ENCODE data around the gene RTL1.

RTL1 gene

GRCh38 chr14:100875861-100876590 lies 27.5 kb downstream of the RTL1 start:
- H2AFZ ChIP-seq (ENCODE audit: low read depth, low read length): no peak overlapping the region
- H3K27ac ChIP-seq (ENCODE audit: low read length): no peak overlapping the region
- DNase-seq (no peak), ATAC-seq (ENCODE audit: insufficient read depth, low read depth) (no peak)
- no peak overlapping the region for H3K9ac ChIP-seq (ENCODE audit: low read depth, low read length)
- no peaks in the 10 kb centered on the region for H4K20me1 ChIP-seq (ENCODE audit: insufficient read depth, low read length)
- no peaks in the 10 kb centered on the region for H3K27me3 ChIP-seq (ENCODE audit: insufficient read depth, low read length, poor library complexity)
- H3K4me1 ChIP-seq (ENCODE audit: insufficient read depth, low read length): no peaks in the 10 kb centered on the region
- TF ChIP-seq EZH2 (IDR thresholded peaks at IDR 0.05; ENCODE audit: borderline replicate concordance, low read depth, low read length, severe bottlenecking) (no peak), CTCF (IDR thresholded peaks at IDR 0.05; ENCODE audit: borderline replicate concordance, extremely low read depth, low read length, poor library complexity, severe bottlenecking) (no peak)
- no peak overlapping the region for H3K4me2 ChIP-seq (ENCODE audit: insufficient read depth, low read length)
- no peaks in the 10 kb centered on the region for H3K79me2 ChIP-seq (ENCODE audit: insufficient read depth, low read length)
- H3K4me3 ChIP-seq (ENCODE audit: low read depth in 1 of 2, low read length in 2 of 2): no peak overlapping the region
- H3K36me3 ChIP-seq (ENCODE audit: insufficient read depth, low read length): no peaks in the 10 kb centered on the region
- no peaks in the 10 kb centered on the region for H3K9me3 ChIP-seq (ENCODE audit: insufficient read depth, low read length, severe bottlenecking)

GRCh38 chr14:100875126-100875525 lies 28.4 kb downstream of the RTL1 start:
- ATAC-seq (ENCODE audit: insufficient read depth, low read depth): no peak
- H3K9me3 ChIP-seq (ENCODE audit: insufficient read depth, low read length, severe bottlenecking): no peaks in the 10 kb centered on the region
- no peak overlapping the region for H2AFZ ChIP-seq (ENCODE audit: low read depth, low read length)
- no peaks in the 10 kb centered on the region for H3K27me3 ChIP-seq (ENCODE audit: insufficient read depth, low read length, poor library complexity)
- H4K20me1 ChIP-seq (ENCODE audit: insufficient read depth, low read length): no peaks in the 10 kb centered on the region
- H3K9ac ChIP-seq (ENCODE audit: low read depth, low read length): no peak overlapping the region
- no peak overlapping the region for H3K4me2 ChIP-seq (ENCODE audit: insufficient read depth, low read length)
- H3K4me1 ChIP-seq (ENCODE audit: insufficient read depth, low read length): no peaks in the 10 kb centered on the region
- H3K27ac ChIP-seq (ENCODE audit: low read length): no peak overlapping the region
- TF ChIP-seq CTCF (IDR thresholded peaks at IDR 0.05; ENCODE audit: borderline replicate concordance, extremely low read depth, low read length, poor library complexity, severe bottlenecking) (no peak), EZH2 (IDR thresholded peaks at IDR 0.05; ENCODE audit: borderline replicate concordance, low read depth, low read length, severe bottlenecking) (no peak)
- no peaks in the 10 kb centered on the region for H3K79me2 ChIP-seq (ENCODE audit: insufficient read depth, low read length)
- no peak overlapping the region for H3K4me3 ChIP-seq (ENCODE audit: low read depth in 1 of 2, low read length in 2 of 2)
- no peaks in the 10 kb centered on the region for H3K36me3 ChIP-seq (ENCODE audit: insufficient read depth, low read length)
- no peak for DNase-seq

GRCh38 chr14:100874411-100875091 lies 29.0 kb downstream of the RTL1 start:
- no peaks in the 10 kb centered on the region for H3K4me1 ChIP-seq (ENCODE audit: insufficient read depth, low read length)
- H3K4me2 ChIP-seq (ENCODE audit: insufficient read depth, low read length): no peak overlapping the region
- no peak overlapping the region for H2AFZ ChIP-seq (ENCODE audit: low read depth, low read length)
- ATAC-seq (ENCODE audit: insufficient read depth, low read depth): no peak
- H3K9ac ChIP-seq (ENCODE audit: low read depth, low read length): no peak overlapping the region
- no peaks in the 10 kb centered on the region for H3K36me3 ChIP-seq (ENCODE audit: insufficient read depth, low read length)
- H3K79me2 ChIP-seq (ENCODE audit: insufficient read depth, low read length): no peaks in the 10 kb centered on the region
- no peak overlapping the region for H3K27ac ChIP-seq (ENCODE audit: low read length)
- no peaks in the 10 kb centered on the region for H3K9me3 ChIP-seq (ENCODE audit: insufficient read depth, low read length, severe bottlenecking)
- H4K20me1 ChIP-seq (ENCODE audit: insufficient read depth, low read length): no peaks in the 10 kb centered on the region
- TF ChIP-seq EZH2 (IDR thresholded peaks at IDR 0.05; ENCODE audit: borderline replicate concordance, low read depth, low read length, severe bottlenecking): no peak
- no peak for TF ChIP-seq CTCF (IDR thresholded peaks at IDR 0.05; ENCODE audit: borderline replicate concordance, extremely low read depth, low read length, poor library complexity, severe bottlenecking)
- DNase-seq: no peak
- H3K4me3 ChIP-seq (ENCODE audit: low read depth in 1 of 2, low read length in 2 of 2): no peak overlapping the region
- H3K27me3 ChIP-seq (ENCODE audit: insufficient read depth, low read length, poor library complexity): no peaks in the 10 kb centered on the region

All from DND-41 (cell line).